Measurements from ENCODE around the gene SLC34A1.

DNA sequence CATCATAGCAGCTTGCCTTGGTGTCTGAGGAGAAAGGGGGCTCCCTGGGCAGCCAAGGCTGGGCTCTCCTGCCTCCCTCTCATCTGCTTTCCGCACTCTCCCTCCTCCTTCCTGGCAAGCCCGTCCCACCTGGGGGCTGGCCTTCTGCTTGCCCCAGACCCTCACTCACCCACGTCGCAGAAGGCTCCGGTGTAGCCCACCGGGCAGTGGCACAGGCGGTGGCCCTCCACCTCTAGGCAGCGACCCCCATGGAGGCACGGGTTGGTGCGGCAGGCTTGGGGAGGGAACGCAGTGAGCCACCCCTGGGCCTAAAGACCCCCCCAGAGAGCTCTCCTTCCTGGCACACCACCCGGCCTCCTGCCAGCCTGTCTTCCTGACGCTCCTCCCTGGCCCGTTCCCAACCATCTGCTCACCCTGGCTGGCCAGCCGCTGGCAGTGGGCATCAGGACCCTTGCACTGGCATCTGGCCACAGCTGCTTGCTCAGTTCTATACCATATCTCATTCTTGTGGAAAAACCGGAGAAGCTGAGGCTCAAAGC lies 20.5 kb downstream of the SLC34A1 start:
- TF ChIP-seq, protein P1, sequence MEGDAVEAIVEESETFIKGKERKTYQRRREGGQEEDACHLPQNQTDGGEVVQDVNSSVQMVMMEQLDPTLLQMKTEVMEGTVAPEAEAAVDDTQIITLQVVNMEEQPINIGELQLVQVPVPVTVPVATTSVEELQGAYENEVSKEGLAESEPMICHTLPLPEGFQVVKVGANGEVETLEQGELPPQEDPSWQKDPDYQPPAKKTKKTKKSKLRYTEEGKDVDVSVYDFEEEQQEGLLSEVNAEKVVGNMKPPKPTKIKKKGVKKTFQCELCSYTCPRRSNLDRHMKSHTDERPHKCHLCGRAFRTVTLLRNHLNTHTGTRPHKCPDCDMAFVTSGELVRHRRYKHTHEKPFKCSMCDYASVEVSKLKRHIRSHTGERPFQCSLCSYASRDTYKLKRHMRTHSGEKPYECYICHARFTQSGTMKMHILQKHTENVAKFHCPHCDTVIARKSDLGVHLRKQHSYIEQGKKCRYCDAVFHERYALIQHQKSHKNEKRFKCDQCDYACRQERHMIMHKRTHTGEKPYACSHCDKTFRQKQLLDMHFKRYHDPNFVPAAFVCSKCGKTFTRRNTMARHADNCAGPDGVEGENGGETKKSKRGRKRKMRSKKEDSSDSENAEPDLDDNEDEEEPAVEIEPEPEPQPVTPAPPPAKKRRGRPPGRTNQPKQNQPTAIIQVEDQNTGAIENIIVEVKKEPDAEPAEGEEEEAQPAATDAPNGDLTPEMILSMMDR (IDR thresholded peaks at IDR 0.05), result no peak
- no peak for TF ChIP-seq POLR2A (IDR thresholded peaks at IDR 0.05)
